HepG2 (cell line): ENCODE measurements around the gene ADAMTS17. TPM values are rescaled to one million over a fixed set of nuclear protein-coding genes. Genes with fewer than 3 reads are reported as not detected.

Experiments
- ARID5B ChIP-seq: IDR thresholded peaks from 2 replicates; pipeline ENCODE4 v1.4.0; 2020; ENCODE audit warnings: mild to moderate bottlenecking, missing genetic modification reagents
- ARNTL ChIP-seq: sonication (generic); formaldehyde crosslinking; IDR thresholded peaks from 2 replicates; pipeline ENCODE4 v1.4.0; 2020; ENCODE audit warnings: mild to moderate bottlenecking, missing genetic modification reagents
- GTF2F1 ChIP-seq: fragments of 150-350 bp; IDR thresholded peaks from 2 replicates; pipeline ENCODE4 v1.6.1; 2014; ENCODE audit warnings: low read length
- HOMEZ ChIP-seq: IDR thresholded peaks from 2 replicates; pipeline ENCODE4 v1.6.1; 2016; ENCODE audit warnings: low read depth
- IRF2 ChIP-seq: IDR thresholded peaks from 2 replicates; pipeline ENCODE4 v1.6.1; 2018; ENCODE audit warnings: missing genetic modification reagents, missing compliant biosample characterization
- MEIS1 ChIP-seq: sonication (generic); formaldehyde crosslinking; IDR thresholded peaks from 2 replicates; pipeline ENCODE4 v1.9.0; 2021; ENCODE audit warnings: mild to moderate bottlenecking, missing genetic modification reagents, moderate library complexity, borderline replicate concordance
- NBN ChIP-seq: fragments of 450-650 bp; conservative IDR thresholded peaks from 2 replicates; pipeline ENCODE4 v1.6.1; 2017
- RBM39 ChIP-seq: fragments of 200-400 bp; formaldehyde crosslinking; IDR thresholded peaks from one replicate; pipeline ENCODE4 v1.6.1; 2018; ENCODE audit warnings: antibody characterized with exemption, mild to moderate bottlenecking, low read depth, low read length; ENCODE audit not compliant: poor library complexity, severe bottlenecking
- SALL2 ChIP-seq: sonication (generic); formaldehyde crosslinking; IDR thresholded peaks from 2 replicates; pipeline ENCODE4 v1.8.1; 2023; ENCODE audit warnings: mild to moderate bottlenecking, missing genetic modification reagents, inconsistent platforms
- TBX2 ChIP-seq: sonication (generic); formaldehyde crosslinking; IDR thresholded peaks from 2 replicates; pipeline ENCODE4 v1.5.0; 2020; ENCODE audit warnings: missing genetic modification reagents, mild to moderate bottlenecking, borderline replicate concordance
- ZFP36L2 ChIP-seq: sonication (generic); formaldehyde crosslinking; IDR thresholded peaks from 2 replicates; pipeline ENCODE4 v1.4.0; 2020; ENCODE audit warnings: missing genetic modification reagents
- ZNF10 ChIP-seq: sonication (generic); formaldehyde crosslinking; IDR thresholded peaks from 2 replicates; pipeline ENCODE4 v1.4.0; 2020; ENCODE audit warnings: mild to moderate bottlenecking, low read depth, missing genetic modification reagents, borderline replicate concordance
- ZNF30 ChIP-seq: sonication (generic); formaldehyde crosslinking; IDR thresholded peaks from 2 replicates; pipeline ENCODE4 v1.5.0; 2020; ENCODE audit warnings: mild to moderate bottlenecking, missing genetic modification reagents
- ZNF451 ChIP-seq: sonication (generic); formaldehyde crosslinking; IDR thresholded peaks from 2 replicates; pipeline ENCODE4 v1.5.0; 2020; ENCODE audit warnings: mild to moderate bottlenecking, missing genetic modification reagents
- ZNF704 ChIP-seq: sonication (generic); formaldehyde crosslinking; IDR thresholded peaks from 2 replicates; pipeline ENCODE4 v1.8.1; 2023; ENCODE audit warnings: mild to moderate bottlenecking, inconsistent platforms, moderate library complexity, missing genetic modification reagents, borderline replicate concordance
- ZNF781 ChIP-seq: sonication (generic); formaldehyde crosslinking; IDR thresholded peaks from 2 replicates; pipeline ENCODE4 v1.5.1; 2020; ENCODE audit warnings: borderline replicate concordance, mild to moderate bottlenecking, missing genetic modification reagents; ENCODE audit errors: not compliant biosample characterization
- ZNF800 ChIP-seq: sonication (generic); formaldehyde crosslinking; IDR thresholded peaks from 2 replicates; pipeline ENCODE4 v1.4.0; 2020; ENCODE audit warnings: missing genetic modification reagents
- polyA plus RNA-seq, 8 experiments: library from polyadenylated mRNA; depleted of rRNA in 3 of 8; stranded (reverse) in 7 of 8; unstranded in 1 of 8; fragments of >200 nt; fragmentation: Illumina TruSeq in 4 of 8; extraction: Trizol in 4 of 8; gene quantifications; 2 replicates each; pipeline versions ENCODE4 v1.2.1 to v1.2.3, GENCODE V29; 2011 to 2016; ENCODE audit warnings: low read depth in 4 of 8, missing spikeins in 1 of 8, mixed read lengths in 1 of 8; ENCODE audit not compliant: insufficient read depth in 1 of 8
- total RNA-seq, 5 experiments: library from RNA; depleted of rRNA; stranded (reverse); fragments of >200 nt; fragmentation: Illumina TruSeq; extraction: Trizol; gene quantifications; 2 replicates each; pipeline ENCODE4 v1.2.3, GENCODE V29; 2016; ENCODE audit warnings: low read depth in 1 of 5
- TF ChIP-seq, protein P1 (sequence below): sonication (generic); formaldehyde crosslinking; IDR thresholded peaks from 2 replicates; pipeline ENCODE4 v1.5.0; 2020; ENCODE audit warnings: missing genetic modification reagents

The ADAMTS17 gene
- total and polyA plus RNA-seq, 2 of the 13 experiments (the other 11 are each of a cell fraction or from before 2014, with no cell fraction given) = 0.02 to 0.04 TPM

GRCh38 chr15:100131321-100132224, 210.2 kb downstream of the ADAMTS17 start (continued):
- TF ChIP-seq ZNF800 (CRISPR knock-in tag) (peak; percentile 62; the same call in 1 of the 2 replicates), RBM39 (no peak), ZNF781 (peak; percentile 58), MEIS1 (CRISPR knock-in tag) (peak; percentile 68; the same call in 1 of the 2 replicates), IRF2 (CRISPR knock-in tag) (0 out of 2 replicates have a peak, but pooled peaks have one; percentile 14), ZFP36L2 (CRISPR knock-in tag) (no peak), ARNTL (CRISPR knock-in tag) (peak; percentile 64; the same call in 1 of the 2 replicates), TBX2 (CRISPR knock-in tag) (peak; percentile 87), ZNF30 (CRISPR knock-in tag) (no peak), ZNF451 (CRISPR knock-in tag) (peak; percentile 79; the same call in 1 of the 2 replicates), HOMEZ (CRISPR knock-in tag) (no peak; the same call in 1 of the 2 replicates), SALL2 (CRISPR knock-in tag) (peak; percentile 86), ARID5B (no peak; the same call in 1 of the 2 replicates), NBN (no peak), ZNF10 (CRISPR knock-in tag) (no peak), GTF2F1 (no peak), ZNF704 (CRISPR knock-in tag) (peak; percentile 95; the same call in 1 of the 2 replicates)
- TF ChIP-seq, protein P1, sequence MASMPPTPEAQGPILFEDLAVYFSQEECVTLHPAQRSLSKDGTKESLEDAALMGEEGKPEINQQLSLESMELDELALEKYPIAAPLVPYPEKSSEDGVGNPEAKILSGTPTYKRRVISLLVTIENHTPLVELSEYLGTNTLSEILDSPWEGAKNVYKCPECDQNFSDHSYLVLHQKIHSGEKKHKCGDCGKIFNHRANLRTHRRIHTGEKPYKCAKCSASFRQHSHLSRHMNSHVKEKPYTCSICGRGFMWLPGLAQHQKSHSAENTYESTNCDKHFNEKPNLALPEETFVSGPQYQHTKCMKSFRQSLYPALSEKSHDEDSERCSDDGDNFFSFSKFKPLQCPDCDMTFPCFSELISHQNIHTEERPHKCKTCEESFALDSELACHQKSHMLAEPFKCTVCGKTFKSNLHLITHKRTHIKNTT = no peak
